Measurements from ENCODE around the gene LTBP1. TPM values are rescaled to one million over a fixed set of nuclear protein-coding genes. Genes with fewer than 3 reads are reported as not detected.
"Not testable (repeated sequence)": the region's sequence is repeated elsewhere in the genome, so short reads cannot be mapped to it uniquely, and the experiment has no call there.

Gene LTBP1
- total RNA-seq, 2 experiments from 2014 or later, result 61.1 to 82.6 TPM

- no peaks in the 10 kb centered on the region for H3K79me2 ChIP-seq (ENCODE audit: insufficient read depth, low read depth, low read length)
- no peaks in the 10 kb centered on the region for H3K9me2 ChIP-seq (ENCODE audit: insufficient read depth, low read length)
- intact Hi-C loops (cut with micrococcal nuclease; ENCODE audit: unreplicated experiment), result no loop called here
- H2AFZ ChIP-seq (ENCODE audit: low read length), result no peak overlapping the region
- ChIA-PET POLR2A (interaction anchor here (0.6 to 1.2 kb wide), 4 partner anchors 13 to 68 kb away, joined by 3 read pairs; no protein-coding TSS in a partner anchor), CTCF (ENCODE audit: unreplicated experiment) (no interaction called here)
- H3K27ac ChIP-seq (ENCODE audit: low read depth, low read length, poor library complexity, severe bottlenecking), result no peak overlapping the region
- no peaks in the 10 kb centered on the region for H4K20me1 ChIP-seq (ENCODE audit: insufficient read depth, low read length)
- H3K4me3 ChIP-seq (ENCODE audit: low read depth, low read length, poor library complexity, severe bottlenecking), result no peak overlapping the region
- 0 out of 2 replicates have a peak, but pooled peaks cover 4% of the 10 kb centered on the region for H3K9me3 ChIP-seq (ENCODE audit: low read length)
- no peak for DNase-seq (ENCODE audit: low spot score)
- TF ChIP-seq EZH2phosphoT487 (IDR thresholded peaks at IDR 0.05; ENCODE audit: borderline replicate concordance, low read depth, low read length) (no peak), CTCF (conservative IDR thresholded peaks at IDR 0.05; ENCODE audit: low read length) (no peak)
- H3K36me3 ChIP-seq (ENCODE audit: insufficient read depth, low read length), result peaks cover 22% of the 10 kb centered on the region
- no peaks in the 10 kb centered on the region for H3K4me1 ChIP-seq (ENCODE audit: insufficient read depth, low read length, poor library complexity, severe bottlenecking)
- no peak overlapping the region for H3K4me2 ChIP-seq (ENCODE audit: low read length)
- BruUV-seq (replicated peaks), result no TSS peak
Measured at GRCh38 chr2:33168922-33169321, 222.2 kb downstream of the LTBP1 start.

GRCh38 chr2:33170251-33170650 lies 223.5 kb downstream of the LTBP1 start:
- H3K9me2 ChIP-seq (ENCODE audit: insufficient read depth, low read length); BruUV-seq (replicated peaks); H3K79me2 ChIP-seq (ENCODE audit: insufficient read depth, low read depth, low read length); H3K4me3 ChIP-seq (ENCODE audit: low read depth, low read length, poor library complexity, severe bottlenecking); H4K20me1 ChIP-seq (ENCODE audit: insufficient read depth, low read length); POLR2A ChIA-PET; DNase-seq (ENCODE audit: low spot score); H3K27ac ChIP-seq (ENCODE audit: low read depth, low read length, poor library complexity, severe bottlenecking); H3K4me2 ChIP-seq (ENCODE audit: low read length); CTCF ChIA-PET (ENCODE audit: unreplicated experiment); H3K4me1 ChIP-seq (ENCODE audit: insufficient read depth, low read length, poor library complexity, severe bottlenecking); H2AFZ ChIP-seq (ENCODE audit: low read length); intact Hi-C loops (cut with micrococcal nuclease; ENCODE audit: unreplicated experiment); H3K9me3 ChIP-seq (ENCODE audit: low read length): not testable (repeated sequence)
- peaks cover 22% of the 10 kb centered on the region for H3K36me3 ChIP-seq (ENCODE audit: insufficient read depth, low read length)

- no TSS peak for BruUV-seq (replicated peaks)
- TF ChIP-seq EZH2phosphoT487 (IDR thresholded peaks at IDR 0.05; ENCODE audit: borderline replicate concordance, low read depth, low read length) (no peak), CTCF (conservative IDR thresholded peaks at IDR 0.05; ENCODE audit: low read length) (no peak)
- ChIA-PET POLR2A (no interaction called here), CTCF (ENCODE audit: unreplicated experiment) (no interaction called here)
- H3K79me2 ChIP-seq (ENCODE audit: insufficient read depth, low read depth, low read length), result no peaks in the 10 kb centered on the region
- H3K4me3 ChIP-seq (ENCODE audit: low read depth, low read length, poor library complexity, severe bottlenecking), result no peak overlapping the region
- no peaks in the 10 kb centered on the region for H3K9me2 ChIP-seq (ENCODE audit: insufficient read depth, low read length)
- no peak overlapping the region for H3K27ac ChIP-seq (ENCODE audit: low read depth, low read length, poor library complexity, severe bottlenecking)
- H4K20me1 ChIP-seq (ENCODE audit: insufficient read depth, low read length), result no peaks in the 10 kb centered on the region
- no peak overlapping the region for H3K4me2 ChIP-seq (ENCODE audit: low read length)
- no peaks in the 10 kb centered on the region for H3K9me3 ChIP-seq (ENCODE audit: low read length)
- peaks cover 33% of the 10 kb centered on the region for H3K36me3 ChIP-seq (ENCODE audit: insufficient read depth, low read length)
- DNase-seq (ENCODE audit: low spot score), result no peak
- no peak overlapping the region for H2AFZ ChIP-seq (ENCODE audit: low read length)
- intact Hi-C loops (cut with micrococcal nuclease; ENCODE audit: unreplicated experiment), result no loop called here
- H3K4me1 ChIP-seq (ENCODE audit: insufficient read depth, low read length, poor library complexity, severe bottlenecking), result no peaks in the 10 kb centered on the region
Measured at GRCh38 chr2:33177627-33178026, 230.9 kb downstream of the LTBP1 start.
